Endothelial cell of umbilical vein (primary cell): Measurements from ENCODE around the gene FRY. TPM values are rescaled to one million over a fixed set of nuclear protein-coding genes. Genes with fewer than 3 reads are reported as not detected.

Experiments
- BruUV-seq: library from RNA; stranded (reverse); fragments of 400-500 nt; replicated peaks from 2 replicates; lab custom pipeline; 2021; lab: Mats Ljungman, UMichigan
- CTCF ChIA-PET: fragments of 300-600, 350-600 bp; sonication (Branson Sonifier 250); formaldehyde crosslinking; loops from one replicate; lab custom pipeline; 2021; ENCODE audit warnings: antibody characterized with exemption, inconsistent platforms; lab: Charles Lee
- POLR2A ChIA-PET: fragments of 300-600, 350-600 bp; sonication (Branson Sonifier 250); formaldehyde crosslinking; loops from one replicate; lab custom pipeline; 2021; ENCODE audit warnings: antibody characterized with exemption, inconsistent platforms; lab: Charles Lee
- DNase-seq: peaks from one replicate; pipeline ENCODE4 v3.0.0-alpha.2; 2011; ENCODE audit warnings: low read depth, low spot score
- FAIRE-seq: peaks from 2 replicates; lab custom pipeline; 2011; peaks lifted over from hg19 to GRCh38; lab: Jason Lieb, UNC
- H2AFZ ChIP-seq: 2 replicates; pipeline ENCODE4 v1.6.0; 2012; ENCODE audit warnings: low read depth, low read length, control low read depth, inconsistent platforms
- H3K27ac ChIP-seq: 2 replicates; pipeline ENCODE4 v1.5.1; 2011; ENCODE audit warnings: low read depth, mild to moderate bottlenecking, control low read depth, low read length, moderate library complexity; ENCODE audit not compliant: insufficient read depth
- H3K27me3 ChIP-seq, 2 experiments: 2 replicates each; pipeline versions ENCODE4 v1.6.0 to v1.6.1; 2011; ENCODE audit warnings: low read length in 2 of 2, mixed read lengths in 1 of 2; ENCODE audit not compliant: control insufficient read depth in 2 of 2, insufficient read depth in 2 of 2
- H3K36me3 ChIP-seq, 2 experiments: 2 replicates in 1 of 2; 3 replicates in 1 of 2; pipeline ENCODE4 v1.5.1; 2011; ENCODE audit warnings: low read length in 2 of 2, mild to moderate bottlenecking in 1 of 2, moderate library complexity in 1 of 2; ENCODE audit not compliant: control insufficient read depth in 2 of 2, insufficient read depth in 2 of 2; ENCODE audit errors: extremely low read depth in 1 of 2
- H3K4me1 ChIP-seq: 3 replicates; pipeline ENCODE4 v1.5.1; 2011; ENCODE audit warnings: mild to moderate bottlenecking, low read length; ENCODE audit not compliant: control insufficient read depth, insufficient read depth; ENCODE audit errors: extremely low read depth
- H3K4me2 ChIP-seq: 2 replicates; pipeline ENCODE4 v1.6.1; 2011; ENCODE audit warnings: low read length, control low read depth, mixed read lengths; ENCODE audit not compliant: insufficient read depth
- H3K4me3 ChIP-seq, 3 experiments: fragments of 200-600 bp in 1 of 3; sonication (generic), shearing (Covaris generic) in 1 of 3; replicated peaks in 1 of 3; 2 replicates each; pipeline ENCODE4 v1.5.1; 2011 to 2016; ENCODE audit warnings: control low read depth in 3 of 3, low read length in 3 of 3, mild to moderate bottlenecking in 2 of 3, inconsistent platforms in 1 of 3, low read depth in 1 of 3, moderate library complexity in 1 of 3; ENCODE audit not compliant: insufficient read depth in 1 of 3
- H3K79me2 ChIP-seq: 2 replicates; pipeline ENCODE4 v1.6.0; 2012; ENCODE audit warnings: low read length, inconsistent platforms; ENCODE audit not compliant: control insufficient read depth, insufficient read depth
- H3K9ac ChIP-seq: replicated peaks from 2 replicates; pipeline ENCODE3; 2011; ENCODE audit warnings: low read length, control low read depth; ENCODE audit not compliant: insufficient read depth; ENCODE audit errors: extremely low read depth
- H3K9me1 ChIP-seq: replicated peaks from 3 replicates; pipeline ENCODE4 v1.6.0; 2011; ENCODE audit warnings: mild to moderate bottlenecking, low read length; ENCODE audit not compliant: control insufficient read depth, insufficient read depth; ENCODE audit errors: extremely low read depth
- H3K9me3 ChIP-seq: replicated peaks from 2 replicates; pipeline ENCODE4 v1.5.1; 2012; ENCODE audit warnings: low read length, inconsistent platforms; ENCODE audit not compliant: control insufficient read depth, insufficient read depth
- H4K20me1 ChIP-seq: replicated peaks from 2 replicates; pipeline ENCODE3; 2011; ENCODE audit warnings: mild to moderate bottlenecking, low read length; ENCODE audit not compliant: control insufficient read depth, insufficient read depth; ENCODE audit errors: extremely low read depth
- FOS ChIP-seq: IDR thresholded peaks from 2 replicates; pipeline ENCODE4 v1.6.1; 2011; ENCODE audit warnings: mild to moderate bottlenecking, low read length, moderate library complexity, borderline replicate concordance; ENCODE audit not compliant: insufficient read depth
- GATA2 ChIP-seq: IDR thresholded peaks from 2 replicates; pipeline ENCODE4 v1.7.0; 2011; ENCODE audit warnings: low read depth, mild to moderate bottlenecking, moderate library complexity, mixed read lengths, low read length; ENCODE audit not compliant: insufficient read length, insufficient read depth
- JUN ChIP-seq: IDR thresholded peaks from 2 replicates; pipeline ENCODE4 v1.6.1; 2011; ENCODE audit warnings: borderline replicate concordance, low read depth; ENCODE audit not compliant: insufficient read length, insufficient read depth
- MYC ChIP-seq: IDR thresholded peaks from one replicate; pipeline ENCODE4 v1.6.1; 2011; ENCODE audit warnings: mild to moderate bottlenecking, low read depth, low read length
- POLR2AphosphoS5 ChIP-seq: IDR thresholded peaks from 2 replicates; pipeline ENCODE4 v1.6.1; 2012; ENCODE audit warnings: low read depth, mild to moderate bottlenecking, control low read depth, low read length, moderate library complexity; ENCODE audit not compliant: insufficient read depth
- dilution Hi-C: fragments of 300-500 bp; cut with MboI; formaldehyde crosslinking; loops from one replicate; pipeline ENCODE4 v1.15.0; 2019; ENCODE audit warnings: low sequenced_read_pairs; ENCODE audit not compliant: extremely low pct_ligation_motif_present
- intact Hi-C: fragments of 100-400 bp; cut with micrococcal nuclease; formaldehyde crosslinking; loops from one replicate; pipeline ENCODE4 v1.10.0; 2022
- polyA plus RNA-seq, 4 experiments: library from polyadenylated mRNA; depleted of rRNA in 3 of 4; stranded (reverse) in 3 of 4; unstranded in 1 of 4; fragments of >200 nt; gene quantifications; 2 replicates each; pipeline versions ENCODE4 v1.2.1 to v1.2.3, GENCODE V29; 2011 to 2012; ENCODE audit warnings: missing spikeins in 1 of 4
- total RNA-seq: library from RNA; stranded (reverse); gene quantifications from 2 replicates; pipeline ENCODE4 v1.2.3, GENCODE V29; 2021

FRY gene
- total and polyA plus RNA-seq, 2 donors (not counting 3 experiments of a cell fraction or from before 2014, with no cell fraction given), result 57.3 to 75.8 TPM

- Histone ChIP-seq H3K9ac (no peak overlapping the region), H3K9me3 (no peaks in the 10 kb centered on the region), H3K9me1 (no peaks in the 10 kb centered on the region), H3K4me1 (peaks cover 20% of the 10 kb centered on the region), H4K20me1 (no peaks in the 10 kb centered on the region), H3K27me3 (no peaks in the 10 kb centered on the region), H3K4me3 (no peak overlapping the region), H2AFZ (no peak overlapping the region), H3K79me2 (no peaks in the 10 kb centered on the region), H3K4me2 (no peak overlapping the region), H3K36me3 (no peaks in the 10 kb centered on the region), H3K27ac (no peak overlapping the region)
- no TSS peak for BruUV-seq
- DNase-seq (no peak), FAIRE-seq (no peak)
- dilution Hi-C loops (no loop called here), intact Hi-C loops (no loop called here)
- TF ChIP-seq MYC (no peak), POLR2AphosphoS5 (no peak), GATA2 (no peak), JUN (no peak)
- ChIA-PET CTCF (no interaction called here), POLR2A (no interaction called here)
These were observed 107.7 kb downstream of the FRY start for GRCh38 chr13:32139251-32139650.

- FAIRE-seq, result no peak
- no peak for DNase-seq
- H4K20me1 ChIP-seq, result no peaks in the 10 kb centered on the region
- no peak overlapping the region for H3K27ac ChIP-seq
- peaks cover 20% of the 10 kb centered on the region for H3K4me1 ChIP-seq
- no TSS peak for BruUV-seq
- H3K79me2 ChIP-seq, result no peaks in the 10 kb centered on the region
- CTCF ChIA-PET, result no interaction called here
- POLR2A ChIA-PET, result no interaction called here
- intact Hi-C loops (loop anchor here (5.0 kb wide), 1 partner anchor 108 kb away; the partner anchor contains the start of gene FRY), dilution Hi-C loops (no loop called here)
- H3K9ac ChIP-seq, result no peak overlapping the region
- H3K4me3 ChIP-seq, result no peak overlapping the region
- no peaks in the 10 kb centered on the region for H3K9me1 ChIP-seq
- no peak overlapping the region for H3K4me2 ChIP-seq
- no peaks in the 10 kb centered on the region for H3K27me3 ChIP-seq
- H2AFZ ChIP-seq, result no peak overlapping the region
- H3K36me3 ChIP-seq, result no peaks in the 10 kb centered on the region
- TF ChIP-seq FOS, result no peak
- TF ChIP-seq MYC, result no peak
- no peak for TF ChIP-seq GATA2
- TF ChIP-seq JUN, result no peak
- H3K9me3 ChIP-seq, result no peaks in the 10 kb centered on the region
These were observed 108.5 kb downstream of the FRY start for GRCh38 chr13:32140109-32140508.
